ENCODE data around the gene GOLGA5. TPM values are rescaled to one million over a fixed set of nuclear protein-coding genes. Genes with fewer than 3 reads are reported as not detected.
A peak's percentile ranks its signal among the peaks of the same experiment; 100 is the strongest.
"Not testable (repeated sequence)": the region's sequence is repeated elsewhere in the genome, so short reads cannot be mapped to it uniquely, and the experiment has no call there.

Gene GOLGA5
- total RNA-seq = 24.2 TPM
- long read RNA-seq, transcript GOLGA5-201 (13 exons, 2,969 nt) = major isoform, 43 of 47 reads
- long read RNA-seq, partial matches to known transcripts = 2 of 47 reads
- long read RNA-seq, other reads (novel, unspliced or antisense) = 2 of 47 reads

GRCh38 chr14:92793709-92794546 is at the start of gene GOLGA5:
Gene GOLGA5, plus strand, starts transcription at chr14:92794305. Its CDS starts 3,133 bp downstream, at chr14:92797438.
- intact Hi-C loops (cut with DNase I) = no loop called here
- peak; percentile 99 for DNase-seq (ENCODE audit: low spot score)

GRCh38 chr14:92747701-92748258 is 46.3 kb upstream of the GOLGA5 start:
- no peak for DNase-seq (ENCODE audit: low spot score)
- intact Hi-C loops (cut with DNase I) = loop anchor here (5.0 kb wide), 1 partner anchor 35 kb away; no protein-coding TSS in a partner anchor

- intact Hi-C loops (cut with DNase I) = loop anchor here (5.0 kb wide), 1 partner anchor 34 kb away; no protein-coding TSS in a partner anchor
- DNase-seq (ENCODE audit: low spot score) = peak; percentile 97
These were observed 45.7 kb upstream of the GOLGA5 start, which contains the start of gene LGMN for GRCh38 chr14:92748259-92749016. Gene LGMN, minus strand, starts transcription at chr14:92748627. Its CDS starts 15,841 bp downstream, at chr14:92732786.

- intact Hi-C loops (cut with DNase I); DNase-seq (ENCODE audit: low spot score): not testable (repeated sequence)
These were observed 43.8 kb upstream of the GOLGA5 start for GRCh38 chr14:92750222-92750728.

- DNase-seq (ENCODE audit: low spot score) = no peak
- intact Hi-C loops (cut with DNase I) = no loop called here
These were observed 43.1 kb upstream of the GOLGA5 start for GRCh38 chr14:92750994-92751400.

GRCh38 chr14:92751819-92752218 is 42.3 kb upstream of the GOLGA5 start:
- intact Hi-C loops (cut with DNase I) = no loop called here
- DNase-seq (ENCODE audit: low spot score) = no peak

- intact Hi-C loops (cut with DNase I) = no loop called here
- DNase-seq (ENCODE audit: low spot score) = no peak
These were observed 40.9 kb upstream of the GOLGA5 start for GRCh38 chr14:92753250-92753649.

GRCh38 chr14:92754966-92755365 is 39.1 kb upstream of the GOLGA5 start:
- intact Hi-C loops (cut with DNase I) = loop anchor here (5.0 kb wide), 1 partner anchor 33 kb away; no protein-coding TSS in a partner anchor
- no peak for DNase-seq (ENCODE audit: low spot score)

- intact Hi-C loops (cut with DNase I) = loop anchor here (5.0 kb wide), 1 partner anchor 33 kb away; no protein-coding TSS in a partner anchor
- no peak for DNase-seq (ENCODE audit: low spot score)
These were observed 38.6 kb upstream of the GOLGA5 start for GRCh38 chr14:92755495-92755894.

GRCh38 chr14:92756446-92756845 is 37.7 kb upstream of the GOLGA5 start:
- intact Hi-C loops (cut with DNase I) = loop anchor here (5.0 kb wide), 1 partner anchor 34 kb away; no protein-coding TSS in a partner anchor
- DNase-seq (ENCODE audit: low spot score) = no peak

GRCh38 chr14:92759300-92759678 is 34.8 kb upstream of the GOLGA5 start:
- DNase-seq (ENCODE audit: low spot score) = no peak
- intact Hi-C loops (cut with DNase I) = loop anchor here (5.0 kb wide), 1 partner anchor 37 kb away; no protein-coding TSS in a partner anchor

- no peak for DNase-seq (ENCODE audit: low spot score)
- intact Hi-C loops (cut with DNase I) = loop anchor here (5.0 kb wide), 1 partner anchor 38 kb away; no protein-coding TSS in a partner anchor
These were observed 34.2 kb upstream of the GOLGA5 start for GRCh38 chr14:92759679-92760523.

- DNase-seq (ENCODE audit: low spot score) = no peak
- intact Hi-C loops (cut with DNase I) = no loop called here
These were observed 33.6 kb upstream of the GOLGA5 start for GRCh38 chr14:92760524-92760805.

- DNase-seq (ENCODE audit: low spot score); intact Hi-C loops (cut with DNase I): not testable (repeated sequence)
These were observed 30.2 kb upstream of the GOLGA5 start for GRCh38 chr14:92763666-92764631.

GRCh38 chr14:92768236-92768635 is 25.9 kb upstream of the GOLGA5 start:
- DNase-seq (ENCODE audit: low spot score); intact Hi-C loops (cut with DNase I): not testable (repeated sequence)

- intact Hi-C loops (cut with DNase I) = no loop called here
- no peak for DNase-seq (ENCODE audit: low spot score)
These were observed 25.3 kb upstream of the GOLGA5 start for GRCh38 chr14:92768795-92769194.

- DNase-seq (ENCODE audit: low spot score) = no peak
- intact Hi-C loops (cut with DNase I) = no loop called here
These were observed 23.6 kb upstream of the GOLGA5 start for GRCh38 chr14:92770484-92770883.

GRCh38 chr14:92774572-92774971 is 19.5 kb upstream of the GOLGA5 start:
- intact Hi-C loops (cut with DNase I) = no loop called here
- DNase-seq (ENCODE audit: low spot score) = no peak
